Fibroblast of lung (primary cell): ENCODE results near the gene CD52.

ENCODE experiments used
- EZH2 ChIP-seq: IDR thresholded peaks from 2 replicates; pipeline ENCODE4 v1.5.1; 2012; ENCODE audit warnings: low read length, control low read depth, mild to moderate bottlenecking; ENCODE audit errors: missing control alignments
- TF ChIP-seq, protein P1 (sequence below), 2 donors: IDR thresholded peaks in 1 of 2; conservative IDR thresholded peaks in 1 of 2; 1 replicate in 1 of 2; 2 replicates in 1 of 2; pipeline ENCODE4 v1.5.1; 2011 to 2012; ENCODE audit warnings: low read length in 2 of 2, control low read depth in 1 of 2, inconsistent platforms in 1 of 2, low read depth in 1 of 2, mild to moderate bottlenecking in 1 of 2

DNA sequence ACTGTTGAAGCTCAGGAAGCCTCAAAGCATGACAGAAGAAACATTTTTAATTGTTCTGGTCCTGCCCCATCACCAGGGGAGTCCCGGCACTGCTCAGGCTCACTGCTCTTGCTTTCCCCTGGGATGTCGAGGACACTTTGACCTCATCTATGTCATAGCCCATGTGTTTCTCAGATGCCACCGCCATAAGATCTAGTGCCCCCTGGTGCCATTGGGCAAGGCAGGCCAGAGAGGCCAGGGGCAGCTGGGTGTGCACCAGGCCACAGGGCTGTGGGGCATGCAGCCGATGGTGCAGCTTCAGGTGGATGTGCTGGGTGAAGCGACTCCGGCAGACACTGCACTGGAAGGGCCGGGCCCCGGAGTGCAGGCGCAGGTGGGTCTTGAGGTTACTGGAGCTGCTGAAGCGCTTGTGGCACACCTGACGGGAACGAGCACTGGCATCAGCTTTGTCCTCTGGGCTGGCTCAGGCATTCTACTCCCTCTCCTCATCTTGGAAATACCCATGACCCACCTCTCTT, 43.9 kb downstream of the CD52 start:
- TF ChIP-seq, protein P1, sequence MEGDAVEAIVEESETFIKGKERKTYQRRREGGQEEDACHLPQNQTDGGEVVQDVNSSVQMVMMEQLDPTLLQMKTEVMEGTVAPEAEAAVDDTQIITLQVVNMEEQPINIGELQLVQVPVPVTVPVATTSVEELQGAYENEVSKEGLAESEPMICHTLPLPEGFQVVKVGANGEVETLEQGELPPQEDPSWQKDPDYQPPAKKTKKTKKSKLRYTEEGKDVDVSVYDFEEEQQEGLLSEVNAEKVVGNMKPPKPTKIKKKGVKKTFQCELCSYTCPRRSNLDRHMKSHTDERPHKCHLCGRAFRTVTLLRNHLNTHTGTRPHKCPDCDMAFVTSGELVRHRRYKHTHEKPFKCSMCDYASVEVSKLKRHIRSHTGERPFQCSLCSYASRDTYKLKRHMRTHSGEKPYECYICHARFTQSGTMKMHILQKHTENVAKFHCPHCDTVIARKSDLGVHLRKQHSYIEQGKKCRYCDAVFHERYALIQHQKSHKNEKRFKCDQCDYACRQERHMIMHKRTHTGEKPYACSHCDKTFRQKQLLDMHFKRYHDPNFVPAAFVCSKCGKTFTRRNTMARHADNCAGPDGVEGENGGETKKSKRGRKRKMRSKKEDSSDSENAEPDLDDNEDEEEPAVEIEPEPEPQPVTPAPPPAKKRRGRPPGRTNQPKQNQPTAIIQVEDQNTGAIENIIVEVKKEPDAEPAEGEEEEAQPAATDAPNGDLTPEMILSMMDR (conservative IDR thresholded peaks at IDR 0.05 in 1 of 2, IDR thresholded peaks at IDR 0.05 in 1 of 2; ENCODE audit: low read depth in 1 of 2, low read length in 2 of 2): no peak
- TF ChIP-seq EZH2: no peak
